Activated CD8-positive, alpha-beta memory T cell treated with anti-CD3 and anti-CD28 coated beads for 48 hours (primary cell): ENCODE data around the gene NAXD.
"Not testable (repeated sequence)": the region's sequence is repeated elsewhere in the genome, so short reads cannot be mapped to it uniquely, and the experiment has no call there.

Experiments used
- DNase-seq, 3 experiments: peaks; one replicate each; pipeline ENCODE4 v3.0.0-alpha.2; 2020; ENCODE audit warnings: low read depth in 2 of 3, low spot score in 2 of 3

Gene NAXD

GRCh38 chr13:110615322-110616102 is at the start of gene NAXD:
TSS of gene NAXD (plus strand) at chr13:110615545. CDS start at chr13:110615602, 57 bp downstream.
- peak; percentile 48 to 72 (median 66) for DNase-seq

- DNase-seq, result no peak
These were observed 49.2 kb upstream of the NAXD start for GRCh38 chr13:110566171-110566570.

- DNase-seq, result no peak
These were observed 46.7 kb upstream of the NAXD start for GRCh38 chr13:110568612-110569011.

GRCh38 chr13:110569962-110570361 is 45.4 kb upstream of the NAXD start:
- not testable (repeated sequence) for DNase-seq

GRCh38 chr13:110570886-110571285 is 44.5 kb upstream of the NAXD start:
- DNase-seq, result no peak

GRCh38 chr13:110571896-110572777 is 43.2 kb upstream of the NAXD start:
- DNase-seq, result no peak

GRCh38 chr13:110572778-110573118 is 42.6 kb upstream of the NAXD start:
- DNase-seq, result no peak

- no peak for DNase-seq
These were observed 41.2 kb upstream of the NAXD start for GRCh38 chr13:110574161-110574560.

- DNase-seq, result no peak
These were observed 39.8 kb upstream of the NAXD start for GRCh38 chr13:110575322-110576069.

GRCh38 chr13:110576070-110576394 is 39.3 kb upstream of the NAXD start:
- DNase-seq, result no peak

- no peak for DNase-seq
These were observed 38.4 kb upstream of the NAXD start for GRCh38 chr13:110576736-110577476.

GRCh38 chr13:110578363-110578762 is 37.0 kb upstream of the NAXD start:
- DNase-seq, result no peak

GRCh38 chr13:110580800-110581199 is 34.5 kb upstream of the NAXD start:
- DNase-seq, result no peak

- no peak for DNase-seq
These were observed 33.7 kb upstream of the NAXD start for GRCh38 chr13:110581506-110582185.

GRCh38 chr13:110582421-110582954 is 32.9 kb upstream of the NAXD start:
- DNase-seq, result no peak

GRCh38 chr13:110583178-110583865 is 32.0 kb upstream of the NAXD start:
- DNase-seq, result no peak

GRCh38 chr13:110589793-110590390 is 25.5 kb upstream of the NAXD start:
- no peak for DNase-seq

GRCh38 chr13:110590577-110590976 is 24.8 kb upstream of the NAXD start:
- no peak for DNase-seq

- DNase-seq, result no peak
These were observed 22.7 kb upstream of the NAXD start for GRCh38 chr13:110592665-110593064.
